Endothelial cell of umbilical vein (primary cell): ENCODE measurements around the gene PLSCR1. TPM values are rescaled to one million over a fixed set of nuclear protein-coding genes. Genes with fewer than 3 reads are reported as not detected.

Experiments
- BruUV-seq: library from RNA; stranded (reverse); fragments of 400-500 nt; replicated peaks from 2 replicates; lab custom pipeline; 2021; lab: Mats Ljungman, UMichigan
- CTCF ChIA-PET: fragments of 300-600, 350-600 bp; sonication (Branson Sonifier 250); formaldehyde crosslinking; loops from one replicate; lab custom pipeline; 2021; ENCODE audit warnings: antibody characterized with exemption, inconsistent platforms; lab: Charles Lee
- POLR2A ChIA-PET: fragments of 300-600, 350-600 bp; sonication (Branson Sonifier 250); formaldehyde crosslinking; loops from one replicate; lab custom pipeline; 2021; ENCODE audit warnings: antibody characterized with exemption, inconsistent platforms; lab: Charles Lee
- DNase-seq: peaks from one replicate; pipeline ENCODE4 v3.0.0-alpha.2; 2011; ENCODE audit warnings: low read depth, low spot score
- FAIRE-seq: peaks from 2 replicates; lab custom pipeline; 2011; peaks lifted over from hg19 to GRCh38; lab: Jason Lieb, UNC
- H2AFZ ChIP-seq: 2 replicates; pipeline ENCODE4 v1.6.0; 2012; ENCODE audit warnings: low read depth, low read length, control low read depth, inconsistent platforms
- H3K27ac ChIP-seq: 2 replicates; pipeline ENCODE4 v1.5.1; 2011; ENCODE audit warnings: low read depth, mild to moderate bottlenecking, control low read depth, low read length, moderate library complexity; ENCODE audit not compliant: insufficient read depth
- H3K27me3 ChIP-seq, 2 experiments: 2 replicates each; pipeline versions ENCODE4 v1.6.0 to v1.6.1; 2011; ENCODE audit warnings: low read length in 2 of 2, mixed read lengths in 1 of 2; ENCODE audit not compliant: control insufficient read depth in 2 of 2, insufficient read depth in 2 of 2
- H3K36me3 ChIP-seq, 2 experiments: 2 replicates in 1 of 2; 3 replicates in 1 of 2; pipeline ENCODE4 v1.5.1; 2011; ENCODE audit warnings: low read length in 2 of 2, mild to moderate bottlenecking in 1 of 2, moderate library complexity in 1 of 2; ENCODE audit not compliant: control insufficient read depth in 2 of 2, insufficient read depth in 2 of 2; ENCODE audit errors: extremely low read depth in 1 of 2
- H3K4me1 ChIP-seq: 3 replicates; pipeline ENCODE4 v1.5.1; 2011; ENCODE audit warnings: mild to moderate bottlenecking, low read length; ENCODE audit not compliant: control insufficient read depth, insufficient read depth; ENCODE audit errors: extremely low read depth
- H3K4me2 ChIP-seq: 2 replicates; pipeline ENCODE4 v1.6.1; 2011; ENCODE audit warnings: low read length, control low read depth, mixed read lengths; ENCODE audit not compliant: insufficient read depth
- H3K4me3 ChIP-seq, 3 experiments: fragments of 200-600 bp in 1 of 3; sonication (generic), shearing (Covaris generic) in 1 of 3; replicated peaks in 1 of 3; 2 replicates each; pipeline ENCODE4 v1.5.1; 2011 to 2016; ENCODE audit warnings: control low read depth in 3 of 3, low read length in 3 of 3, mild to moderate bottlenecking in 2 of 3, inconsistent platforms in 1 of 3, low read depth in 1 of 3, moderate library complexity in 1 of 3; ENCODE audit not compliant: insufficient read depth in 1 of 3
- H3K79me2 ChIP-seq: 2 replicates; pipeline ENCODE4 v1.6.0; 2012; ENCODE audit warnings: low read length, inconsistent platforms; ENCODE audit not compliant: control insufficient read depth, insufficient read depth
- H3K9ac ChIP-seq: replicated peaks from 2 replicates; pipeline ENCODE3; 2011; ENCODE audit warnings: low read length, control low read depth; ENCODE audit not compliant: insufficient read depth; ENCODE audit errors: extremely low read depth
- H3K9me1 ChIP-seq: replicated peaks from 3 replicates; pipeline ENCODE4 v1.6.0; 2011; ENCODE audit warnings: mild to moderate bottlenecking, low read length; ENCODE audit not compliant: control insufficient read depth, insufficient read depth; ENCODE audit errors: extremely low read depth
- H3K9me3 ChIP-seq: replicated peaks from 2 replicates; pipeline ENCODE4 v1.5.1; 2012; ENCODE audit warnings: low read length, inconsistent platforms; ENCODE audit not compliant: control insufficient read depth, insufficient read depth
- H4K20me1 ChIP-seq: replicated peaks from 2 replicates; pipeline ENCODE3; 2011; ENCODE audit warnings: mild to moderate bottlenecking, low read length; ENCODE audit not compliant: control insufficient read depth, insufficient read depth; ENCODE audit errors: extremely low read depth
- CTCF ChIP-seq, 2 donors: IDR thresholded peaks; 1 replicate in 1 of 2; 2 replicates in 1 of 2; pipeline ENCODE4 v1.5.1; 2011; ENCODE audit warnings: low read length in 2 of 2, mild to moderate bottlenecking in 2 of 2, moderate library complexity in 2 of 2, control low read depth in 1 of 2, inconsistent platforms in 1 of 2, low read depth in 1 of 2; ENCODE audit not compliant: insufficient read depth in 1 of 2; ENCODE audit errors: extremely low read depth in 1 of 2
- EZH2 ChIP-seq: IDR thresholded peaks from 2 replicates; pipeline ENCODE4 v1.6.1; 2012; ENCODE audit warnings: borderline replicate concordance, low read depth, mild to moderate bottlenecking, moderate library complexity, low read length, inconsistent platforms; ENCODE audit not compliant: severe bottlenecking
- FOS ChIP-seq: IDR thresholded peaks from 2 replicates; pipeline ENCODE4 v1.6.1; 2011; ENCODE audit warnings: mild to moderate bottlenecking, low read length, moderate library complexity, borderline replicate concordance; ENCODE audit not compliant: insufficient read depth
- GATA2 ChIP-seq: IDR thresholded peaks from 2 replicates; pipeline ENCODE4 v1.7.0; 2011; ENCODE audit warnings: low read depth, mild to moderate bottlenecking, moderate library complexity, mixed read lengths, low read length; ENCODE audit not compliant: insufficient read length, insufficient read depth
- JUN ChIP-seq: IDR thresholded peaks from 2 replicates; pipeline ENCODE4 v1.6.1; 2011; ENCODE audit warnings: borderline replicate concordance, low read depth; ENCODE audit not compliant: insufficient read length, insufficient read depth
- MAX ChIP-seq: IDR thresholded peaks from 2 replicates; pipeline ENCODE4 v1.6.1; 2011; ENCODE audit not compliant: insufficient read depth, insufficient read length
- MYC ChIP-seq: IDR thresholded peaks from one replicate; pipeline ENCODE4 v1.6.1; 2011; ENCODE audit warnings: mild to moderate bottlenecking, low read depth, low read length
- POLR2A ChIP-seq: IDR thresholded peaks from 2 replicates; pipeline ENCODE4 v1.6.1; 2012; ENCODE audit warnings: low read depth, mild to moderate bottlenecking, control low read depth, low read length
- POLR2AphosphoS5 ChIP-seq: IDR thresholded peaks from 2 replicates; pipeline ENCODE4 v1.6.1; 2012; ENCODE audit warnings: low read depth, mild to moderate bottlenecking, control low read depth, low read length, moderate library complexity; ENCODE audit not compliant: insufficient read depth
- dilution Hi-C: fragments of 300-500 bp; cut with MboI; formaldehyde crosslinking; loops from one replicate; pipeline ENCODE4 v1.15.0; 2019; ENCODE audit warnings: low sequenced_read_pairs; ENCODE audit not compliant: extremely low pct_ligation_motif_present
- intact Hi-C: fragments of 100-400 bp; cut with micrococcal nuclease; formaldehyde crosslinking; loops from one replicate; pipeline ENCODE4 v1.10.0; 2022
- polyA plus RNA-seq, 4 experiments: library from polyadenylated mRNA; depleted of rRNA in 3 of 4; stranded (reverse) in 3 of 4; unstranded in 1 of 4; fragments of >200 nt; gene quantifications; 2 replicates each; pipeline versions ENCODE4 v1.2.1 to v1.2.3, GENCODE V29; 2011 to 2012; ENCODE audit warnings: missing spikeins in 1 of 4
- total RNA-seq: library from RNA; stranded (reverse); gene quantifications from 2 replicates; pipeline ENCODE4 v1.2.3, GENCODE V29; 2021

The PLSCR1 gene
- total and polyA plus RNA-seq, 2 donors (not counting 3 experiments of a cell fraction or from before 2014, with no cell fraction given): 53.2 to 78.7 TPM

- BruUV-seq: no TSS peak
- no peak for DNase-seq
- POLR2A ChIA-PET: no interaction called here
These were observed 76.2 kb downstream of the PLSCR1 start for GRCh38 chr3:146468234-146468633.

More at GRCh38 chr3:146468234-146468633, 76.2 kb downstream of the PLSCR1 start:
- CTCF ChIA-PET: no interaction called here
- no peak overlapping the region for H3K27ac ChIP-seq
- H3K9me3 ChIP-seq: no peaks in the 10 kb centered on the region
- no peak overlapping the region for H3K4me3 ChIP-seq
- no peaks in the 10 kb centered on the region for H3K36me3 ChIP-seq
- intact Hi-C loops (no loop called here), dilution Hi-C loops (no loop called here)
- TF ChIP-seq JUN (no peak), MYC (no peak), POLR2AphosphoS5 (no peak), FOS (no peak), MAX (no peak), GATA2 (no peak), CTCF (IDR thresholded peaks at IDR 0.05; ENCODE audit: extremely low read depth in 1 of 2, insufficient read depth in 1 of 2, low read depth in 1 of 2, low read length in 2 of 2) (no peak), EZH2 (no peak), POLR2A (no peak)
- H4K20me1 ChIP-seq: no peaks in the 10 kb centered on the region
- H3K9ac ChIP-seq: no peak overlapping the region
- H3K4me2 ChIP-seq: no peak overlapping the region
- H3K79me2 ChIP-seq: no peaks in the 10 kb centered on the region
- H3K9me1 ChIP-seq: no peaks in the 10 kb centered on the region
- no peaks in the 10 kb centered on the region for H3K27me3 ChIP-seq
- H2AFZ ChIP-seq: peak overlapping the region; percentile 21
- no peaks in the 10 kb centered on the region for H3K4me1 ChIP-seq
- FAIRE-seq: no peak
